NCI-H510A treated with DMSO at 0.1 percent for 48 hours (cell line): ENCODE data around the gene INPP5A.
"Not testable (repeated sequence)": the region's sequence is repeated elsewhere in the genome, so short reads cannot be mapped to it uniquely, and the experiment has no call there.

ENCODE experiments used
- DNase-seq: peaks from one replicate; lab custom pipeline; 2025; lab: John Stamatoyannopoulos, UW

INPP5A gene

GRCh38 chr10:132550366-132551092, 12.9 kb downstream of the INPP5A start:
- no peak for DNase-seq

GRCh38 chr10:132551093-132551807, 13.7 kb downstream of the INPP5A start:
- DNase-seq, result no peak

- no peak for DNase-seq
Observed at GRCh38 chr10:132551808-132552130, 14.2 kb downstream of the INPP5A start.

GRCh38 chr10:132552635-132553034, 15.0 kb downstream of the INPP5A start:
- not testable (repeated sequence) for DNase-seq

- not testable (repeated sequence) for DNase-seq
Observed at GRCh38 chr10:132553568-132553967, 16.0 kb downstream of the INPP5A start.

GRCh38 chr10:132554053-132554990, 16.7 kb downstream of the INPP5A start:
- DNase-seq, result no peak

- no peak for DNase-seq
Observed at GRCh38 chr10:132554991-132555647, 17.5 kb downstream of the INPP5A start.

GRCh38 chr10:132555648-132556575, 18.3 kb downstream of the INPP5A start:
- DNase-seq, result no peak

- DNase-seq, result no peak
Observed at GRCh38 chr10:132556994-132557441, 19.4 kb downstream of the INPP5A start.

- no peak for DNase-seq
Observed at GRCh38 chr10:132557696-132558515, 20.3 kb downstream of the INPP5A start.

GRCh38 chr10:132558516-132559413, 21.2 kb downstream of the INPP5A start:
- DNase-seq, result no peak

- DNase-seq, result no peak
Observed at GRCh38 chr10:132559538-132559937, 22.0 kb downstream of the INPP5A start.

GRCh38 chr10:132560241-132560731, 22.7 kb downstream of the INPP5A start:
- DNase-seq, result no peak

GRCh38 chr10:132562177-132562915, 24.8 kb downstream of the INPP5A start:
- no peak for DNase-seq

GRCh38 chr10:132562916-132563456, 25.4 kb downstream of the INPP5A start:
- DNase-seq, result no peak

GRCh38 chr10:132563485-132564248, 26.1 kb downstream of the INPP5A start:
- no peak for DNase-seq

GRCh38 chr10:132564249-132564605, 26.6 kb downstream of the INPP5A start:
- no peak for DNase-seq
